ENCODE results near the gene STN1. TPM values are rescaled to one million over a fixed set of nuclear protein-coding genes. Genes with fewer than 3 reads are reported as not detected.

The STN1 gene
- 72.5 and 75.9 TPM in 2 replicates for total RNA-seq (2014; rRNA removed; shearing (Covaris generic))

DNA sequence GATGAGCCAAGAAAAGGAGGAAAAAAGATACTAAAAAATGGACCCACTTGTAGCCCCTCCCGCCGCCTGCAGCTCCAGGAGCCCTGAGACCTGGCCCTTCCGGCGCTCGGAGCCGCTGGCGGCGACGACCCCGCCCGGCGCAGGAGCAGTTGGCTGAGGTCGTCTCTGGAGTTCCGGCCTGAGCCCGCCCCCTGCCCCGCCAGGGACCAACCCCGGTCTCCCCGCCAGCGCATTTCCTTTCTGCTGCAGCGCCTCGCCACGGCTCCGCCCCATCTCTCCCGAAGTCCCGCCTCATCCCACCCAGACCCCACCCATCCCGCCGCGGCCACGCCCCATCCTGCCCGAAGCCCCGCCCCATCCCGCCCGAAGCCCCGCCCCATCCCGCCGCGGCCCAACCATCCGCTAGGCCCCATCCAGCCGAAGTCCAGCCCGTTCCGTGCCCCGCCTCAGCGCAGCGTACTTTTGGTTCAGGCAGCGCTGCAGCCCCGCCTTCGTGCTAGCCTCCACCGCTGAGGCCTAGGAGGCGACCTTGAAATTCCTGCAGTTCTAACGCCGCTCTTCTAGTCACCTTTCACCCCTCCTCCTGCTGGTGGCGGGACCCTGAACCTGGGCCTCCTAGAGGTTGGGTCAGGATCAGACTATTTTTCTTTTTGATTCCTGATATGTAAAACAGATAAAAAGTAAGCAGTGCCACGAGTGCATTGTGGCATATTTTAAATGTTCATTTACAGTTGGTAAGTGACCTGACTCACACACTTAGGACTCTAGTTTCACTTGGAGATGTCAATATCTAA, at the start of gene STN1:
Gene STN1, minus strand, starts transcription at position 132 of the 794 bp plus-strand sequence. CDS start 590 bp downstream, outside the sequence.
- peak; percentile 94 for DNase-seq (ENCODE audit: low read depth)

- DNase-seq (ENCODE audit: low read depth), result peak; percentile 25
Observed at GRCh38 chr10:103967448-103968071, 49.6 kb upstream of the STN1 start.

GRCh38 chr10:103966671-103967447, 48.9 kb upstream of the STN1 start, which contains the start of gene SLK:
TSS of gene SLK (plus strand) at chr10:103967140. CDS start at chr10:103967746, 606 bp downstream.
- peak; percentile 82 for DNase-seq (ENCODE audit: low read depth)

GRCh38 chr10:103960103-103960502, 42.1 kb upstream of the STN1 start:
- DNase-seq (ENCODE audit: low read depth), result no peak

GRCh38 chr10:103958996-103959395, 41.0 kb upstream of the STN1 start:
- DNase-seq (ENCODE audit: low read depth), result no peak

- DNase-seq (ENCODE audit: low read depth), result no peak
Observed at GRCh38 chr10:103954543-103954942, 36.6 kb upstream of the STN1 start.

GRCh38 chr10:103951942-103952341, 34.0 kb upstream of the STN1 start:
- DNase-seq (ENCODE audit: low read depth), result no peak

DNA sequence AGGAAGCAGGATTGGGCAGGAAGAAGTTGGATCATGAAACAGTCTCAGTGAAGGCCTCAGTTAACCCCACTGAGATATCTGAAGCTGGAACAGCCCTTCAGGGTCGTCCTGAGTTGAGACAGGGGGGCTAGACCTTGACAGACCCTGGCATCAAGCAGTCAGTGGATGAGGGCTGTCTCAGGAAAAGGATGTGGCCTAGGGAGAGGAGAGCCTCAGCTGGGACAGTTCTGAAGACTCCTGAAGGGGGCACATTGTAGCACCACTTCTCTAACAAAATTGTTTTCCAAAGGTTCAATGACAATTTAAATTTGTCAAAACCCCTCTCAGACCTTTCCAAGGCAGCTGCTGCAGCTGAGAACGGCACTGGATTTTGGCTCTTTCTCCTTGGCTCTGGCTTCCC, 33.2 kb upstream of the STN1 start:
- DNase-seq (ENCODE audit: low read depth), result no peak

DNA sequence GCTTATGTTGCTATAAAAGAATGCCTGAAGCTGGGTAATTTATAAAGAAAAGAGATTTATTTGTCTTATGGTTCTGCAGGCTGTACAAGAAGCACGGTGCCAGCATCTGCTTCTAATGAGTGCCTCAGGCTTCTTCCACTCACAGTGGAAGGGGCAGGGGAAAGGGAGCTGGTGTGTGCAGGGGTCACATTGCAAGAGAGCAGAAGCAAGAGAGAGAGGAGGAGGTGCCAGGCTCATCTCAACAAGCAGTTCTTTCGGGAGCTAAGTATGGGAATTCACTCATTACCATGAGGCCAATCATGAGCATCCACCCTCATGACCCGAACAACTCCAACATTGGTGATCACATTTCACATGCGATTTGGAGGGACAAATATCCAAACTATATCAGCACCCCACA, 31.7 kb upstream of the STN1 start:
- peak; percentile 3 for DNase-seq (ENCODE audit: low read depth)

GRCh38 chr10:103947799-103948516, 30.0 kb upstream of the STN1 start:
- DNase-seq (ENCODE audit: low read depth), result no peak

GRCh38 chr10:103942866-103943265, 24.9 kb upstream of the STN1 start:
- DNase-seq (ENCODE audit: low read depth), result no peak

DNA sequence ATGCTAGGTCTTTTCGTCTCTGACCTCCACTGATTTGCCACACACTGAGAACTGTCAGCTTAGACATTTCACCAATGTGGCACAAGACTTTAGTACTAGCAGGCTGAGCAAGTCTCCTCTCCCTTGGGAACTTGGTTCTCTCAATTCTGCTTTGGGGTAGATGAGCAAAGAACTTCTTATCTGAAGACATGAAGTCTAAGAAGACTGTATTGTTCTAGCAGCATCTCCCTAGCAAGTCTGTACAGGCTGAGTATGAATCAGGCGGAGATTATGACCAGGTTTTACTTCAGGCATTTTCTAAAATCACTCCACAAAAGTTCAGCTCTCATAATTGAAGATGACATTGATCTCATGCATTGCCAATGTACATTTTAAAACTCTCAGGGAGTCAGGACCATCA, 23.8 kb upstream of the STN1 start:
- no peak for DNase-seq (ENCODE audit: low read depth)

GRCh38 chr10:103939522-103939921, 21.5 kb upstream of the STN1 start:
- no peak for DNase-seq (ENCODE audit: low read depth)

- DNase-seq (ENCODE audit: low read depth), result no peak
Observed at GRCh38 chr10:103936022-103936421, 18.0 kb upstream of the STN1 start.

DNA sequence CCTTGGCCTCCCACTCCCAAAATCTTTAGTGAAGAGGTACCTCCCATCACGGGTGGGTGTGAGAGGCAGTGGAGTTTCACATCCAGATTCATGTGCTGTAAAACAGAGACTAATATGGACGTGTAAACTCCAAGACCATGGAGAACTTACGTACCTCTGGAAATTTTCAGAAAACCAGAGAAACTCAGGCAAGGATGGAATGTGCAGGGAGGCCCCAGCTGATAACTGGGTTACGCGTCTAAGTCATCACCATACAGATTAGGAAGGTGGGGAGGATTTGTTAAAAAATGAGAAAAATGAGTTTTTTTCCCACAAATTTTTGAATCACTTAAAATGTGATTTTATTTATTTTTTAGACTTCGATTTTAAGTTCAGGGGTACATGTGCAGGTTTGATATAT, 16.3 kb upstream of the STN1 start:
- no peak for DNase-seq (ENCODE audit: low read depth)

- no peak for DNase-seq (ENCODE audit: low read depth)
Observed at GRCh38 chr10:103933557-103934121, 15.7 kb upstream of the STN1 start.

- no peak for DNase-seq (ENCODE audit: low read depth)
Observed at GRCh38 chr10:103932971-103933370, 15.0 kb upstream of the STN1 start.

DNA sequence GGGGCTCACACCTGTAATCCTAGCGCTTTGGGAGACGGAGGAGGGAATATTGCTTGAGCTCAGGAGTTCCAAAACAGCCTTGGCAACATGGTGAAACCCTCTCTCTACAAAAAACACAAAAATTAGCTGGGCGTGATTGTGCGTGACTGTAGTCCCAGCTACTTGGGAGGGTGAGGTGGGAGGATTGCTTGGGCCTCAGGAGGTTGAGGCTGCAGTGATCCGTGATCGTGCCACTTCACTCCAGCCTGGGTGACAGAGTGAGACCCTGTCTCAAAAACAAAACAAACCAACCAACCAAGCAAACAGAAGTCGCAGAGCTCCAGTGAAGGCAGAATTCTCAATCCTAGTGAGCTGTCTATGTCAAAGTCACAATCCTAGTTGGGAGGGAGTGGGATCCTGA, 14.3 kb upstream of the STN1 start:
- no peak for DNase-seq (ENCODE audit: low read depth)

GRCh38 chr10:103931603-103932002, 13.6 kb upstream of the STN1 start:
- DNase-seq (ENCODE audit: low read depth), result no peak

DNA sequence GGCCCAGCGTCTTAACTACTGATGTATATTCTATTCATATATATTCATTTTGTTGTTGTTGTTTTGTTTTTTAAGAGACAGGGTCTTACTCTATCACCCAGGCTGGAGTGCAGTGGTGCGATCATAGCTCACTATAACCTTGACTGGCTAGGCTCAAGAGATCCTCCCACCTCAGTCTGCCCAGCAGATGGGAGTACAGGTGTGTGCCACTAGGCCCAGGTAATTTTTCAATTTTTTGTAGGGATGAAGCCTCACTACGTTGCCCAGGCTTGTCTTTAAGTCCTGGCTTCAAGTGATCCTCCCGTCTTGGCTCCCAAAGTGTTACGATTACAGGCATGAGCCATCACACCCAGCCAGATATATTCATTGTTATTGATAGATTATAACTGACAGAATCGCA, 12.9 kb upstream of the STN1 start:
- DNase-seq (ENCODE audit: low read depth), result no peak

GRCh38 chr10:103930449-103930848, 12.5 kb upstream of the STN1 start:
- no peak for DNase-seq (ENCODE audit: low read depth)

Measured in RPMI7951 (cell line).